ENCODE results near the gene SEC24B.

GRCh38 chr4:109465069-109465468 is 31.5 kb downstream of the SEC24B start:
- TF ChIP-seq CTCF (IDR thresholded peaks at IDR 0.05) (no peak), TCF7L2 (IDR thresholded peaks at IDR 0.05; ENCODE audit: low read depth, low read length) (no peak), SIN3A (IDR thresholded peaks at IDR 0.05; ENCODE audit: borderline replicate concordance, insufficient read depth, low read depth, low read length) (no peak), POLR2AphosphoS5 (IDR thresholded peaks at IDR 0.05; ENCODE audit: low read depth, low read length) (no peak), REST (IDR thresholded peaks at IDR 0.05; ENCODE audit: insufficient read depth in 1 of 2, low read depth in 2 of 2, low read length in 1 of 2) (no peak)

All from Panc1 (cell line).